ENCODE data around the gene OS9. TPM values are rescaled to one million over a fixed set of nuclear protein-coding genes. Genes with fewer than 3 reads are reported as not detected.
A peak's percentile ranks its signal among the peaks of the same experiment; 100 is the strongest.

The OS9 gene
- total RNA-seq, 1 donor from 2014 or later: 230 TPM

DNA sequence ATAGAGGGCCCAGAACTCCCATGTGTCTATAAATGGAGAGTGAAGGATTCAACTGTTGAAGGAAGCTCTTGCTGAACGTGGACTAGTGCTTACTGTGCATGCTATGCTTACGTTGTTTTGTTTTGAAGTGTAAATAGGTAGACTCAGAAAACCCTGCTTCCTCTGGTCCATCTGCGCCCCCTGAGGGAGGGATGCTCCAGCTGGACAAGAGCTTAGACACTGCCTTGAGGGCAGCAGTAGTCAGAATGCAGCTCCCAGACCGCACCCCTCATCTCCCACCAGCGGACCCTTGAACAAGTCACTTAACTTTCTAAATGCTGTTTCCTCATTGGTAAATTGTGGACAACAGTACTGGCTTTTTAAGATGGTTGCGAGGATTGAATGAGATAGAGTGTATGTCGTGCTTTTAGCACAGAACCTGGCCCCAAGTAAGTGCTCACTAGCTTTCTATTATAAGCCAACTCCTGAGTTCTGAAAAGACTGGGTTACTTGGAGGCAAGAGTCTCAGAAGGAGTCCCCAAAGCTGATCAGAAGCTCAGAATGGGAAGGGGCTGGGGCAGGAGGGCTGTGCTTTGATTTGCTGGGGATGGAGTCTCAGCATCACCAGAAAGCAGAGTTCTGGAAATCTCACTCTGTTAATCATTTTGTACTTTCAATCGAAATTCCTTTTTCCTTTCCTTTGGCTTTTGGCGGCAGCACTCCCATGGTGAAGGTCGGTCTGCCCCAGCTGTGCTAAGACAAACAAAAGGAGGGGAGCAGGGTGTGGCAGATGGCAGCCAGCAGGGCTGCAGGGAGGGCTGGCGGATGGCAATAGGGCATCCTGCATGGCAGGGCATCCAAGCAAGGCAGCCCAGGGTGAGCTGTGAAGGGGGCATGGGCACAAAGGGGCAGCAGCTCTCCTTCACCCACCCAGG is 29.0 kb downstream of the OS9 start:
- DNase-seq (ENCODE audit: low spot score) (no peak), ATAC-seq (no peak)

DNA sequence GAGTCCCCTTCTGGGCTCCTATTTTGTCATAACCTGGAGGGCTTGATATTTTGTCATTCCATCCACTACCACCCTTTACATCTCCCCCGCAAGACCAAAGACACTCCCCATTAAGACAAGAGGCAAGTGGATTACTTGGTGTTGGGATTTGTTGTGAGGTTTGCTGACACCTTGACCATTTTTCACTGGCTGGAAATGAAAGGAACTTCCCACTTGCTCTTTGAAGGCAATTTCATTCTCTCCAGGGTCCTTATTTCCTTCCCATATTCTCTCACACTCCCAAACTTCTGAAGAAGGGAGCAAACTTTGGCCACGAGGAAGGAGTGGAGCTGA is 29.7 kb downstream of the OS9 start:
- DNase-seq (ENCODE audit: low spot score): no peak

DNA sequence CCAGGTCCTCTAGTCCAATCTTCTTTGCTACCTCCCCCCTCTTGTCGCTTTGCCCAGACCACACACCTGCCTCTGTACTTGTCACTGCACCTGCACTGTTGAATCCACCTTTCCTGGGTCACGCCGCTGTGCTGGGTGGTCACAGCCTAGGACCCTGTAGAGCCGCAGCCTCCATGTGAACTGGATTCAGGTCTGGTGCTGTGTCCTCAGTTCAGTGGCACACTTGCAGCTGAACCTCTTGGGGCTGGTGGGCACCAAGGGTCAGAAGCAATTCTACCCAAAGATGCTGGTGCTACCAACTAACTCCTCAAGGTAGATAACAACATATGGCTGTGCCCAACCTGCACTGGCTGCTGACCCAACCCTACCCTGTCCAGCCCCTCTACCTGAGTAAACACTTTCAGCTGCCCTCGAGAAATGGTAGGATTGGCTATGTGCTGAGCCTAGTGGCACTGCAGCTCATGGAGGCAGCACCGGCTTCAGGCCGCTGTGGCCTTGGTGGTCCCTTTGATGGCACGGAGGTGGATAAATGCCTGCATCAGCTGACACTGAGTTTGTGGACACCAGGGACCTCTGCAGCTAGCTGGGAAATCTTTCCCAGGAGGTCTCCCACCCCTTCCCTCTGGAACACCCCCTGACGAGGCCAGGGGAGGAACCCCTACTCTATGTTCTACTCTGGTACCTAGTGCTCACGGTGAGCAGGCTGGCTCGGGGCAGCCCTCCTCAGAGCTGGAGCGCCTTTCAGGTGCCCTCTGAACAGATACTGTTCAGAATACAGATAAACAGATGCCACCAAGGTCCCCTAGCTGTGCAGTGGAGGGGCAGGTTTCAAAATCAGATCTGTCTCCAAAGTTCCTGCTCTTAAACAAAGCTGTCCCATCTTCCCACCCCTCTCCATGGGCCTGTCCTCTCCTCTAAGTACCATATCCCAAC is 30.3 kb downstream of the OS9 start:
- no peak for DNase-seq (ENCODE audit: low spot score)
- ATAC-seq: no peak

More for the DNA sequence above, 29.7 kb downstream of the OS9 start:
- no peak for ATAC-seq

DNA sequence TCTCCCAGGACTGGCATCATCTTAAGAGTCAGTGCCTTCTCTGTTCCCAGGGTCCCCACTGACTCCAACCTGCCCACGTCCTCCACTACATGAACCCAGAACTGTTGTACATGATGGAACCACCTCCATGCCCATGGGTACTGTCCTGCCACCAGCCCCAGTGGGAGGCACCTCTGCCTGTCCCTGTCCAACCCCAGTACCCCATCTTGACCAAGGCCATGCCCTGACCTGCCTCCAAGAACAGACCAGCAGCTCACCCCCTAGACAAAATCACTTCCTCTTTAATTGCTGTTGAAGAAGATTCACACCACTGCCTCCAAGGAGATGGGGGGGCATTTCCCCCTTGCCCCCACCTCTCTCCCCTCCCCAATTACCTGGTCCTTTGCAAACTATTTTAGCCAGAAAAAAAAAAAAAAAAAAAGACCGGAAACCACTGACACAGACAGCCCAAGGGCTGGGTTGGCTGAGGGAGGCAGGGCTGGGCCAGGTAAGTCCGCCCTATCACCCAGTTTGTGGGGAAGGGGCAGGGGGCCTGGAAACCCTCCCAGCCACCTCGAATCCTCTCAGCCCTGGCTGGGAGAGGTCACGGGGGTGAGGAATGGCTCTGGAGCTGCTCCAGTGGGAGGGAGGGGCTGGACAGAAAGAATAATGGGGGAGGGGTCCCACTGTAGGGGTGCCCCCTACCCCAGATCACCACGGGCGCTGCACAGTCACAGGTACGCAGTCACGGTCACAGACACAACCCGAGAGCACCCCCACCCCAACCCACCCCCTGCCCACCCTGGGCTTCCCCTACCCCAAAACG is 31.2 kb downstream of the OS9 start:
- DNase-seq (ENCODE audit: low spot score): no peak
- no peak for ATAC-seq

DNA sequence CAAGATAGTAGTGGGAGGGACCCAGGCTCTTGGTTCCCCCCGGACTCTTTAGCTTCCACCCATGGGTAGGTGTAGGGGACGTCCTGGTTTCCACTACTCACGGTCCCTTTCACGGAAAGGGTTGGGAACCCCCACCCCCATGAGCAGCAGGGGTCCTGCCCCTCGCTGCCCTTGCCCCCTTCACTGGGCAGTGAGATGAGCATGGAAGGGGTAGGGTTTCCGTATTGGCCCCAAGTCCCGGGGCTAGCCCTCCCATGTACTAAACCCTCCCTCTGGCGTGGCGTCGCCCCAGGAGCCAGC is 31.9 kb downstream of the OS9 start:
- DNase-seq (ENCODE audit: low spot score) (no peak), ATAC-seq (no peak)

DNA sequence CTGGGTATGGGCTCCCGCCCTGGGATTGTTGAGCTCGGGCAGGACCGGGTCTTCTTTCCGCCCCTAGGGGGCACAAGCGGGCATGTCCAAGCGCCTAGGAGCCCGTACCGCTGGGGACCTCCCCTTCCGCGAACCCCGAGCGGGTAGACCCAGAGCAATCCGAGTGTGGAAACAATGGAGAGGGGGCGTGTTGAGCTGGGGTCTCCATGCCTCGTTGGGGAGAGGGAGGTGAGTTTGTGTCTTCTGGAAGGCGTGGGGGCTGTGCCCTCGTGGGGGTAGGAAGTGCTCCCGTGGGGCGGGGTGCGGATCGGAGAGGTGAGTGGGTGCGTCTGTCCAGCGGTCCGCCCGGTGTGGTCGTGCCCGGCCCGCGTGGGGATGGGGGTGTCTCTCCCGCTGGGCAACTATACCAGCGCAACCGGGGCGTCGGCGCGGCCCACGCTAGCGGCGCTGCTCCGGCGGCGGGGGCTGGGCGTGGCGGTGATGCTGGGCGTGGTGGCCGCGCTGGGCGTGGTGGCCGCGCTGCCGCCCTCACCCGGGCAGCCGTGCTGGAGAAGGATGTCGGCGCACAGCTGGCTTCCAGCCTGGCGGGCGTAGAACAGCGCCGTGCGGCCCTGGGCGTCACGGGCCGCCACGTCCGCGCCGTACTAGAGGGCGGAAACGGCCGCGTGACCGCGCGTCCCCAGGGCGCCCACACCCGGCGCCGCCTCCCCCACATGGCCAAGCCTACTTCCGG is 32.4 kb downstream of the OS9 start:
- ATAC-seq: peak; percentile 62
- DNase-seq (ENCODE audit: low spot score): peak; percentile 60

DNA sequence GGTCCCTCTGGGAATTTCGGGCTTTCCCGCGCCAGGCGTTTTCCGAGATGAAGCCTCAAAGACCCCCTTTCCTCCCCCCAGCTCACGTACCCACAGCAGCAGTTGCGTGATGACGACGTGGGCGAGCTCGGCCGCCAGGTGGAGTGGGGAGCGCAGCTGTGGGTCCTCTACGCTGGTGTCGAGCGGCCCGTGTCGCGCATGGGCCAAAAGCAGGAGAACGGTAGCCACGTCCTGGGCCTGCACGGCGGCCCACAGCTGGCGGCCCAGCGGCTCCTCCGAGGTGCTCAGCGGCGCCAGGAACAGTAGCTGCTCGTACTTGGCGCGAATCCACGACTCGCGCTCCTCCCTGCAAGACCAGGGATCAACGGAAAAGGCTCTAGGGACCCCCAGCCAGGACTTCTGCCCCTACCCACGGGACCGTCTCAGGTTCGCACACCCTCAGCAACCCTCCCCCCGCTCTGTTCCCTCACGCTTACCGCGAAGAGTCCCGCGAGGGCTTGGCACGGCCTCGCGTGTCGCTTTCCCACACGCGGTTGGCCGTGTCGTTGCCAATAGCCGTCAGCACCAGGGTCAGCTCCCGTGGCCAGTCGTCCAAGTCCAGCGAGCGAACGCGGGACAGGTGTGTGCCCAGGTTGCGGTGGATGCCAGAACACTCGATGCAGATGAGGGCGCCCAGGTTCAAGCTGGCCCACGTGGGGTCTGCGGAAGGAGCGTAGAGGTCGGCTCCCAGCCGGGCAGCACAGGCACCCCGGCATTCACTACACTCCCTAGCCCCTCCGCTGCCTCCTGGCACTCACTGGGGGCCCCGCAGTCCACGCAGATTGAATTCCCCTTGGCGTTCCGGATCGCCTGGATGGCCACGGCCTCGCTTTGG is 33.2 kb downstream of the OS9 start:
- ATAC-seq (peak; percentile 61), DNase-seq (ENCODE audit: low spot score) (peak; percentile 49)

DNA sequence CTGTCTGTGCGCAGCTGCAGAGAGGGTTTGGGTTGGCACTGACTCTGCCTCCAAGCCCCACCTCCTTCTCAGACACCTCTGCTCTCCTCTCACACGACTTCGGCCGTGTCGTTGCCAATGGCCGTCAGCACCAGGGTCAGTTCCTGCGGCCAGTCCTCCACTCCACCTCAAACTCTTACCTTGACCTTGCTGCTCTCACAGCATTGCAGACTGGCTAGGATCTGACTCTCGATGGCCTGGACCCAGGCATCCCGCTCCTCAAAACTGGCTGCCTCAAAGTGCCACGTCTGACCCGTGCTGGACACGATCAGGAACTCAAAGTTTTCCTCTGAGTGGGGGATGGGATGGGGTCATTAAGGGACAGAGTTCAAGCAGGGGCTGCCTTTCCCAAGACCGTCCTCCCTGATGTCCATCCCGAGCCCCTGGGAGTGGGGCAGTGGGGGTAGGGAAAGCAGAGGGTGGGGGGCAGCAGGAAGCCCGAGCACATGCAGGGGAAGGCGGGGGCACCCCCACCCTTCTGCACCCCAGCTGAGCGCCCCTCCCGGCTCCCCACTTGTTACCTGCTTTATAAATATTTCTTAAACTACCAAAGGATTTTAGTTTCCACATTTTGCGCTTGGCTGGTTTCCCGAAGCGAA is 33.9 kb downstream of the OS9 start:
- peak; percentile 46 for DNase-seq (ENCODE audit: low spot score)
- ATAC-seq: no peak

DNA sequence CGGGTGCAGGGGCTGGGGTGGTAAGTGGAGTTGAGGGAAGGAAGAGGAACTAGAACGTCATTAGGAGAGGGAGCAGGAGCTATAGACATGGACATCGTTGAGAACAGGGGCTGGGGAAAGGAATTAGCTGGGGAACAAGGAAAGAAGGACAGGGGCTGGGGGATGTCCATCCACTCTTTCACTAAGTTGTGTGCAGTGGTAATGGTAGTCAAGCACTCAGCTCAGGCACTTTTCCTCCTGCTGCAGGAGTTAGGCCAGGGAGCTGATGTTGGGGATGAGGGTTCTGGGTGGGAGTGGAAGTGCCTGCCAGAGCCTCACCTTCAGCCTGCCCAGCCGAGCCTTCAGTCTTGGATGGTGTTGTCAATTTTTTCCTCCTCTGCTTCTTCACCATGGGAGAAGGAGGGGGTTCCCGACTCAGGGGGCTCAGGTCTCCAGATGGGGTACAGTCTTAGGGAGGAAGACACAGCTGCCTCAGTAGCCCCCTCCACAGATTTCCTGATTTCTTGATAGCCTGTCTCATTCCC is 35.5 kb downstream of the OS9 start:
- ATAC-seq: no peak

DNA sequence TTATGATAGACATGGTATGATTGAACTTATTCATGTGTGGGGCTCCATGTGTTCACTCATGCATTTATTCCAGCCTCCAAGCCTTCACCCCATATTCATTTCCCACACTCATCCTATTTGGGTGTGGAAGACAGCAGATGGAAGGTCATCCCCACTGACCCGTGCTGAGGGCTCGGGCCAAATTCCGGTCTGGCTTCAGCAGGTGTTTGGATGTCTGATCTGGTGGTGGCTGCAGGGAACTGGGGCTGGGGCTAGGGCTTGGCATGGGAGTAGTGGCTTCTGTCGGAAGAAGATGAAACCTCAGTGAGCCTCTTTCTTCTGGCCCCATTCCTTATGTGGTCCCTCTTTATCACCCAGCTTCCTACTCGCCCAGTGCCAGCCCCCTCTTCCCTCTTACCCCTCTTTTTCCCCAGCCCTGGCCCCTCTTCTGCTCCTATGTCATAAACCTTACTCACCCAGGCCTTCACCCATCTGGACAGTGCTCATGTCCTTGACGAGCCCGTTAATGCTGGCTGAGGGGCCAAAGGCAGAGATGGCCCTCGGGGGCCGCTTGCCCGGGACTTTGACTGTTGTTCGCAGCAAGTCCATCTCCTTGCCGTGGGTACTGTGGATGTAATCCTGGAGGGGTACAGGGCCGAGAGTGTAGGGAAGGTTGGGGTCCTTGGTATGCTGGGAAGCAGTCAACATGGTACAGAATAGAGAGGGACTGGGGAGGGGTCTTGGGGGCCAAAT is 36.6 kb downstream of the OS9 start:
- ATAC-seq (no peak), DNase-seq (ENCODE audit: low spot score) (no peak)

More for the DNA sequence above, 35.5 kb downstream of the OS9 start:
- no peak for DNase-seq (ENCODE audit: low spot score)

DNA sequence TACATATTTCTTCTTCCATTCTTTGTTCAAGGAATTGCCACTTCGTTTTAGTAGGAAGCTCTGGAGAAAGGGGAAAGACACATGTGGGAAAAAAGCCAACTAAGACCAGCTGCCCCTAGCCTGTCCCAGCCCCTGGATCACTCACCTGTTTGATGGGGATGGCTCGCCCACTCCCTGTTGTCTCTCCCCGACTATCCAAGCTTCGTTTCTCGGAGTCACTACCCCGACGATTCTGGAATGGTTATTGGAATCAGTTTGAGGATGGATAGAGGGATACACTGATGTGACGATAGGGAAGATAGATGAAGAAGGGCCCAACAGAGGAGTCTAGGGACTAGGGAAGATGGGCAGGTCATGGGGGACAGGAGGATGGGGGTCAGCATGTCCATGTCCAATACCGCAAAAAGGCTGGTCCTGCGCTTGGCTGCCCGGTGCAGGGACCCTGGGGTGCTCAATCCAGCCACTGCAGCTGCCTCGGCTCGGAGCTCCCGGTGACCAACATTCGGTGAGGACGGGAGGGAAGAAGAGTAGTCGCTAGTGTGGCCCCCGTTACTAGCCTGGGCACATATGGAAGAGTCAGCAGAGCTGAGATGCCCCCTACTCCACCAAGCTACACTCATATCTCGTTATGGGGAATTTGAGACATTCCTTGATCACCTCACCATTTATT is 37.6 kb downstream of the OS9 start:
- ATAC-seq (no peak), DNase-seq (ENCODE audit: low spot score) (no peak)

DNA sequence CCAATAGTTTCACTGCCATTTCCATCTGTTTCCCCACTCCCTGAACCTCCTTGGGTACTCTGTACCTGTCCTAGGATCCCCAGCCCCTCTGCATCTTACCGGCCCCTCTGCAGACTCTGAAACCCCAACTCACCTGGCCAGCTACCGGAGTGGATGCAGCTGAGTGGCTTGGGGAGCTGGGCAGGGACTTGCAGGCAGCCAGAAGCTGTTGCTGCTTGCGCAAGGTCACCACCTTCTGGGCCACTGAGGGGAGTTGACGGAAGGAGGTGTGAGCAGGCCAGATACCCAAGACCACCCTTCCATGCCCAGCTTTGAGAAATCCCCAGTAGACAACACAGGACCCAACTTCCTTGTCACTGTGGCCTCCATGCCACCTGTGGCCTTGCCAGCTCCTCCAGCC is 38.3 kb downstream of the OS9 start:
- DNase-seq (ENCODE audit: low spot score): no peak
- ATAC-seq: no peak

DNA sequence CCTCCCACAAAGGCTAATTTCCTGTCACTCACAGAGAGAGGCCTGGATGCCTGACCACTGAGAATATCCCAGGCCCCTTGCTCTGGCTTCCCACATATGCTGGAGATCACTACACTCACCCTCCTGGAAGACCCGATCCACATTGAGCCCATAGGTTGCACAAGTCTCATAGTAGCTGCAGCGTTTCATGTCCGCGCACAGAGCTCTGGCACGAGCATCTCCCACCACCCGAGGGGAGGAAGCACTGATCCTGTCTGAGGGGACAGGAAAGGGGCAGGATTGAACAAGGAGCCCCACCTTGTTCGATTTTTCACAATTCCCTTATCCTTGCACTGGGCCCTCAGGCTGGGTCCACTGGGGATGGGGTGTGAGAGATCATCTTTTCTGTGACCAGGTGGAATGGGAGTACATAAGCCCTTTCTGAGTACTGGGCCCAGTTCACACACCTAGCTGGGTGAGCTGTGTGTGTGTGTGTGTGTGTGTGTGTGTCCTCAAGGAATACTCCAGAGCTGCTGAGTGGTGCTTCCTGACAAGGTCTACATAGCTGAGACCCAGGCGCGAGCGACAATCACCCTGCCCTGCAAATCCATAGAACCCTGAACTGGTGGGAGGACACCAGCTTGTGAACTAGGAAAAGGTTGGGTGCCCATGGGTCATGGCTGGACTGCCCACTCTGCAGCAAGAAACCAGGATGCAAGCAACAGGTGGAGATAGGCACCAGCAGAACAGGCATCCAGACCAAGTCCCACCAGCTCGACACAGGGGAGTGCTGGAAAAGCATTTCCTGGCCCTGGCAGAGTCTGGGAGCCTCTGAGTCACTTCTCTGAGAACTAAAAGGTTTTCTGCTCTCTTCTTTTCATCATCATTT is 39.0 kb downstream of the OS9 start:
- DNase-seq (ENCODE audit: low spot score): no peak

DNA sequence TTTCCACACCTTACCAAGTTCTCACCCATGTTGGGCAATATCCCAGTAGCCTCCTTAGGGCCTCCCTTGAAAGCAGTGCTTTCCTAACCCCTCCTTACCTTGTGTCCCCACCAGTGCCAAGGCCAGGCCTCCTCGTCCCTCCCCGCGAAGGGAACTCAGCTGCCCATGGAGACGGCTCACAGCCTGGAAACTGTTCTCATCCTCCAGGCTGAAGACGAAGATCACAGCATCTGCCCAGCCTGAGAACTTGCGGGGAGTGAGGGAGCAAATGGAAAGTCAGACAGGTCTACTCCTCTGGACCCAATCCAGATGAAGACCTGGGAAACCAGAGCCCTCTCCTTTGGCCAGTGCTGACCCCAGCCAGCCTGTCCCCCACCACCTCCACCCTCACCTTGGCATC is 40.0 kb downstream of the OS9 start:
- DNase-seq (ENCODE audit: low spot score): no peak

More for the DNA sequence above, 39.0 kb downstream of the OS9 start:
- ATAC-seq: no peak

DNA sequence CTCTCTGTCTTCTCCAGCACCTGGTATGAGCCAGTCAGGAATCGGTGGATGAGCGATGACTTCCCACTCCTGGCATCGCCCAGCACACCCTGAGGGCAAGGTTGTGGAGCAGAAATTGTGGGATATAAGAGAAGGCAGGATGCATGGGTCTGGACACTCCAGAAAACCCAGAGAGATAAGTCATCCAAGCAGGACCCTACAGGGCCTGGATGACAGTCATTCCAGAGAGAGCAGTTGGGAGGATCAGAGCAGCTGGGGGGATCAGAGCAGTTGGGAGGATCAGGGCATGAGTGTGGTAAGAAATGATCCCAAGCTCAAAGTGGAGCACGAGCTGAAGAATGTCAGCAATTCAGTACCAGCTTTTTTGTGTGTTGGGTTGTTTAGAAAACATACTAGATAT is 40.7 kb downstream of the OS9 start:
- DNase-seq (ENCODE audit: low spot score) (no peak), ATAC-seq (no peak)

More for the DNA sequence above, 40.0 kb downstream of the OS9 start:
- ATAC-seq: no peak

DNA sequence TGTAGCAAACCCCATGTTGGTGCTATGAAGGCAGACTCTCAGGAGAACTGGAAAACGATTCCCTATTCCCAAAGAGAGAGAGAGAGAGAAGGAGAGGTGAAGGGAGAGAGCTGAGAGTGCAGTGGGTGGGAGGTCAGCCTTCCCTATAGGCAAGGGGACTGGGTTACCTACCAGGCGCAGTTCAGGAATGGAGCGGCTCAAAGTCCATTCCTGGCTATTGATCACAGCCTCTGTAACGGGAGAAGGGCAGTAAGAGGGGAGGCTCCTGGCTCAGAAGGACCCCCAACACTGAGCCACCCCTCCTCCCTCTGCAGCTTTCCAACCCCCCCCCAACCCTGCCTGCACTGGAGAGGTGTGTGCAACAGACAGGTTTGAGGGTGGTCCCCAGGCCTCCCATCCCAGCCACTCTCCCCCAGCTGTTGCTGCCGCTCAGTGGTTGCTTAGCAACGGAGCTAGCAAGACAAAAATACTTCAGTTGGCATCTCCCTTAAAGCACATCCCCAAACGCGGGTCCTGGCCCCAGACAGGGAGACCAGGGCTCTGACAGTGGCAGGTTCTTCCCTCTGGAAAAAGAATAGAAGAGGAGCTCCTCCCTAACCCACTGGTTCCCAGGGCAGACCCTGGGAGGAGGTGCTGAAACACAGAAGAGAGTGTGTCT is 41.4 kb downstream of the OS9 start:
- DNase-seq (ENCODE audit: low spot score) (no peak), ATAC-seq (peak; percentile 51)
